Upper lobe of left lung (tissue), 6 donors: ENCODE data around the gene PRR13. TPM values are rescaled to one million over a fixed set of nuclear protein-coding genes. Genes with fewer than 3 reads are reported as not detected.
A peak's percentile ranks its signal among the peaks of the same experiment; 100 is the strongest.

Experiments used
- ATAC-seq, 2 donors: fragments of 200-7000 bp; cut with Tn5 transposase; one replicate each; pipeline ENCODE4 v1.9.1; 2022; ENCODE audit warnings: mild to moderate bottlenecking in 2 of 2, moderate library complexity in 2 of 2; ENCODE audit not compliant: low FRiP score in 2 of 2
- DNase-seq, 2 donors: peaks; one replicate each; pipeline ENCODE4 v3.0.0-alpha.2; 2019 to 2020
- H3K27ac ChIP-seq, 4 donors: fragments of 200-600 bp; sonication (generic); one replicate each; pipeline ENCODE4 v1.5.1; 2016 to 2019
- H3K27me3 ChIP-seq, 4 donors: fragments of 200-600 bp; sonication (generic); one replicate each; pipeline ENCODE4 v1.5.1; 2017 to 2019
- H3K36me3 ChIP-seq, 4 donors: fragments of 200-600 bp; sonication (generic); one replicate each; pipeline ENCODE4 v1.5.1; 2016 to 2019
- H3K4me1 ChIP-seq, 4 donors: fragments of 200-600 bp; sonication (generic); one replicate each; pipeline ENCODE4 v1.5.1; 2018 to 2019
- H3K4me3 ChIP-seq, 4 donors: fragments of 200-600 bp; sonication (generic); one replicate each; pipeline ENCODE4 v1.5.1; 2017 to 2019; ENCODE audit warnings: mild to moderate bottlenecking in 2 of 4, moderate library complexity in 1 of 4
- H3K9me3 ChIP-seq, 4 donors: fragments of 200-600 bp; sonication (generic); one replicate each; pipeline ENCODE4 v1.5.1; 2018 to 2019
- CTCF ChIP-seq, 6 experiments: fragments of 450-650 bp in 4 of 6; fragments of 200-600 bp in 2 of 6; sonication (generic) in 2 of 6; IDR thresholded peaks; one replicate each; pipeline ENCODE4 v1.5.1; 2016 to 2019; ENCODE audit warnings: antibody characterized with exemption in 6 of 6
- EP300 ChIP-seq, 4 donors: sonication (generic); formaldehyde crosslinking; IDR thresholded peaks; one replicate each; pipeline ENCODE4 v1.5.1; 2017; ENCODE audit warnings: antibody characterized with exemption in 4 of 4, control low read depth in 2 of 4
- POLR2A ChIP-seq, 4 donors: fragments of 450-650 bp; IDR thresholded peaks; one replicate each; pipeline ENCODE4 v1.5.1; 2016 to 2017; ENCODE audit warnings: antibody characterized with exemption in 4 of 4, mild to moderate bottlenecking in 2 of 4
- POLR2AphosphoS5 ChIP-seq, 2 donors: sonication (generic); formaldehyde crosslinking; IDR thresholded peaks; one replicate each; pipeline ENCODE4 v1.5.1; 2017; ENCODE audit warnings: antibody characterized with exemption in 2 of 2
- WGBS, 2 donors: methylation state at CpG; one replicate each; pipeline ENCODE4 v1.1.5; 2017 to 2018; 5-methylcytosine and 5-hydroxymethylcytosine counted together
- total RNA-seq, 6 donors: library from RNA; depleted of rRNA in 4 of 6; stranded (reverse); fragments of >200 nt in 4 of 6; gene quantifications; one replicate each; pipeline versions ENCODE4 v1.1.0 to v1.2.1, GENCODE V29; 2016 to 2021
- donor health status: DM: no; HTN: no; CAD: no; lungs with moderate emphysema.
- donor health status: DM: no; HTN: yes; CAD: no; lungs with severe emphysema.

Gene PRR13
- total RNA-seq, 6 donors from 2014 or later, result 81.5 to 198 (median 105) TPM

- H3K9me3 ChIP-seq, result no peaks in the 10 kb centered on the region
- DNase-seq (peak; percentile 89 to 96), ATAC-seq (peak; percentile 89 to 93)
- TF ChIP-seq POLR2AphosphoS5 (IDR thresholded peaks at IDR 0.05), result peak; percentile 54 to 70
- no peak for TF ChIP-seq EP300 (IDR thresholded peaks at IDR 0.05)
- TF ChIP-seq CTCF (IDR thresholded peaks at IDR 0.05), result peak in 2 of 6 experiments; percentile 42 to 60
- TF ChIP-seq POLR2A (IDR thresholded peaks at IDR 0.05), result peak in 2 of 4 donors; percentile 11 to 13
- no peaks in the 10 kb centered on the region for H3K27me3 ChIP-seq
- peaks cover 20 to 27% (median 25%) of the 10 kb centered on the region in 4 donors for H3K4me1 ChIP-seq
- 0% methylated on average over 14 to 47 of the region's 82 CpGs for WGBS, 2 donors
- H3K27ac ChIP-seq, result peak overlapping the region; percentile 97 to 99 (median 98)
- peak overlapping the region; percentile 63 to 89 (median 77) for H3K4me3 ChIP-seq
- peaks cover 27 to 50% (median 37%) of the 10 kb centered on the region in 4 donors for H3K36me3 ChIP-seq
Observed at GRCh38 chr12:53452159-53453077, 10.9 kb downstream of the PRR13 start.

- Histone ChIP-seq H3K9me3 (no peaks in the 10 kb centered on the region), H3K4me1 (peaks cover 20 to 27% (median 25%) of the 10 kb centered on the region in 4 donors), H3K27me3 (no peaks in the 10 kb centered on the region), H3K27ac (peak overlapping the region in 1 of 4 donors; percentile 98), H3K36me3 (peaks cover 44 to 51% (median 47%) of the 10 kb centered on the region in 4 donors), H3K4me3 (peak overlapping the region in 2 of 4 donors; percentile 84 to 89)
- no peak for DNase-seq
- WGBS, 2 donors, result 39% methylated on average over 6 of the region's 6 CpGs
- no peak for TF ChIP-seq POLR2A (IDR thresholded peaks at IDR 0.05)
- no peak for TF ChIP-seq CTCF (IDR thresholded peaks at IDR 0.05)
- TF ChIP-seq POLR2AphosphoS5 (IDR thresholded peaks at IDR 0.05), result no peak
- TF ChIP-seq EP300 (IDR thresholded peaks at IDR 0.05), result no peak
- ATAC-seq, result no peak
Observed at GRCh38 chr12:53453953-53454640, 12.6 kb downstream of the PRR13 start.

GRCh38 chr12:53454707-53455106, 13.2 kb downstream of the PRR13 start:
- Histone ChIP-seq H3K36me3 (peaks cover 50 to 56% (median 53%) of the 10 kb centered on the region in 4 donors), H3K4me3 (peak overlapping the region in 1 of 4 donors; percentile 84), H3K27me3 (no peaks in the 10 kb centered on the region), H3K9me3 (no peaks in the 10 kb centered on the region), H3K4me1 (peaks cover 20 to 27% (median 25%) of the 10 kb centered on the region in 4 donors), H3K27ac (no peak overlapping the region)
- no peak for DNase-seq
- 59 to 65% methylated on average over 3 of the region's 3 CpGs for WGBS, 2 donors
- TF ChIP-seq POLR2A (IDR thresholded peaks at IDR 0.05), result no peak
- no peak for TF ChIP-seq POLR2AphosphoS5 (IDR thresholded peaks at IDR 0.05)
- no peak for TF ChIP-seq CTCF (IDR thresholded peaks at IDR 0.05)
- TF ChIP-seq EP300 (IDR thresholded peaks at IDR 0.05), result no peak
- ATAC-seq, result no peak

GRCh38 chr12:53456654-53457366, 15.3 kb downstream of the PRR13 start:
- H3K36me3 ChIP-seq, result peaks cover 71 to 77% (median 74%) of the 10 kb centered on the region in 4 donors

More at GRCh38 chr12:53456654-53457366, 15.3 kb downstream of the PRR13 start:
- H3K4me3 ChIP-seq, result no peak overlapping the region
- no peaks in the 10 kb centered on the region for H3K27me3 ChIP-seq
- no peak for ATAC-seq
- WGBS, 2 donors, result 74 to 79% methylated on average over 6 of the region's 6 CpGs
- TF ChIP-seq CTCF (IDR thresholded peaks at IDR 0.05) (no peak), POLR2AphosphoS5 (IDR thresholded peaks at IDR 0.05) (no peak), EP300 (IDR thresholded peaks at IDR 0.05) (no peak), POLR2A (IDR thresholded peaks at IDR 0.05) (no peak)
- peaks cover 20 to 33% (median 24%) of the 10 kb centered on the region in 4 donors for H3K4me1 ChIP-seq
- no peak overlapping the region for H3K27ac ChIP-seq
- DNase-seq, result no peak
- no peaks in the 10 kb centered on the region for H3K9me3 ChIP-seq
